MCF 10A (cell line): ENCODE results near the gene TMEM109. TPM values are rescaled to one million over a fixed set of nuclear protein-coding genes. Genes with fewer than 3 reads are reported as not detected.

ENCODE experiments used
- BruUV-seq: library from RNA; stranded (reverse); fragments of 400-500 nt; replicated peaks from 2 replicates; lab custom pipeline; 2021; lab: Mats Ljungman, UMichigan
- CTCF ChIA-PET: fragments of 300-600 bp; sonication (Branson Sonifier 250); formaldehyde crosslinking; extraction: SDS; loops from one replicate; lab custom pipeline; 2021; ENCODE audit warnings: antibody characterized with exemption, inconsistent platforms; lab: Yijun Ruan, JAX
- POLR2A ChIA-PET: fragments of 300-600, 350-650 bp; sonication (Branson Sonifier 250); formaldehyde crosslinking; extraction: SDS; loops from one replicate; lab custom pipeline; 2020; ENCODE audit warnings: antibody characterized with exemption, inconsistent platforms; lab: Yijun Ruan, JAX
- DNase-seq: peaks from one replicate; pipeline ENCODE4 v3.0.0-alpha.2; 2018; ENCODE audit not compliant: unreplicated experiment
- H3K27ac Mint-ChIP-seq: one replicate; pipeline ENCODE4 v1.8.0; 2022; ENCODE audit warnings: mild to moderate bottlenecking, low read depth, mixed read lengths; ENCODE audit not compliant: unreplicated experiment
- H3K27me3 Mint-ChIP-seq: one replicate; pipeline ENCODE4 v1.8.0; 2022; ENCODE audit warnings: mixed read lengths; ENCODE audit not compliant: insufficient read depth, unreplicated experiment
- H3K36me3 Mint-ChIP-seq: one replicate; pipeline ENCODE4 v1.8.0; 2022; ENCODE audit warnings: mild to moderate bottlenecking, moderate library complexity, mixed read lengths; ENCODE audit not compliant: insufficient read depth, unreplicated experiment
- H3K4me1 Mint-ChIP-seq: one replicate; pipeline ENCODE4 v1.8.0; 2022; ENCODE audit warnings: mixed read lengths; ENCODE audit not compliant: insufficient read depth, unreplicated experiment
- H3K4me3 Mint-ChIP-seq: one replicate; pipeline ENCODE4 v1.8.0; 2022; ENCODE audit warnings: mild to moderate bottlenecking, moderate library complexity, mixed read lengths; ENCODE audit not compliant: unreplicated experiment
- H3K9me3 Mint-ChIP-seq: one replicate; pipeline ENCODE4 v1.8.0; 2022; ENCODE audit warnings: mixed read lengths; ENCODE audit not compliant: unreplicated experiment
- intact Hi-C: fragments of 100-400 bp; cut with micrococcal nuclease; formaldehyde crosslinking; loops from 2 replicates; pipeline ENCODE4 v1.14.1; 2022
- total RNA-seq: library from RNA; stranded (reverse); gene quantifications from 2 replicates; pipeline ENCODE4 v1.2.3, GENCODE V29; 2022
- TF ChIP-seq, protein P1 (sequence below): fragments of 200-600 bp; IDR thresholded peaks from one replicate; pipeline ENCODE4 v1.8.0; 2022; ENCODE audit warnings: antibody characterized with exemption, mild to moderate bottlenecking; ENCODE audit not compliant: unreplicated experiment

TMEM109 gene
- total RNA-seq, 1 experiment from 2014 or later: 45.8 TPM

DNA sequence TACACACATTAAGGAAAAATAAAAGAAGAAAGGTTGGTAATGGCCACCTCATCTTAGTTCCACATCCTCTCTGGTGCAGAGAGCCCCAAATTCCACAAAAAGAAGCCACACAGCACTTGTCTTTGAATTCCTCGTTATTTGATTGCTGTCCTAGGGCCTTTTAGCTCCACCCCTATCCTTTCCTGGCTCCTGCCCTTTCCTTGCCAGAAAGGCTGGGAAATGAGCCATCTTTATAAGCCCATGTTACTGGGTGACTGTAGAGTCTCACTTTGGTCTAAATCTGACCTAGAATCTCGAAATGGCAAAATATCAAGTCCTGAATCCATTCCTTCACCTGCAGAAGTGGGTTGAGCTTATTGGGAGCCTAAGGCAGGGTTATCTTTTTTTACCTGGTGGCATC lies 6.0 kb downstream of the TMEM109 start:
- TF ChIP-seq, protein P1, sequence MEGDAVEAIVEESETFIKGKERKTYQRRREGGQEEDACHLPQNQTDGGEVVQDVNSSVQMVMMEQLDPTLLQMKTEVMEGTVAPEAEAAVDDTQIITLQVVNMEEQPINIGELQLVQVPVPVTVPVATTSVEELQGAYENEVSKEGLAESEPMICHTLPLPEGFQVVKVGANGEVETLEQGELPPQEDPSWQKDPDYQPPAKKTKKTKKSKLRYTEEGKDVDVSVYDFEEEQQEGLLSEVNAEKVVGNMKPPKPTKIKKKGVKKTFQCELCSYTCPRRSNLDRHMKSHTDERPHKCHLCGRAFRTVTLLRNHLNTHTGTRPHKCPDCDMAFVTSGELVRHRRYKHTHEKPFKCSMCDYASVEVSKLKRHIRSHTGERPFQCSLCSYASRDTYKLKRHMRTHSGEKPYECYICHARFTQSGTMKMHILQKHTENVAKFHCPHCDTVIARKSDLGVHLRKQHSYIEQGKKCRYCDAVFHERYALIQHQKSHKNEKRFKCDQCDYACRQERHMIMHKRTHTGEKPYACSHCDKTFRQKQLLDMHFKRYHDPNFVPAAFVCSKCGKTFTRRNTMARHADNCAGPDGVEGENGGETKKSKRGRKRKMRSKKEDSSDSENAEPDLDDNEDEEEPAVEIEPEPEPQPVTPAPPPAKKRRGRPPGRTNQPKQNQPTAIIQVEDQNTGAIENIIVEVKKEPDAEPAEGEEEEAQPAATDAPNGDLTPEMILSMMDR: no peak
- H3K9me3 Mint-ChIP-seq: no peaks in the 10 kb centered on the region
- ChIA-PET POLR2A (no interaction called here), CTCF (interaction anchor here (0.9 to 2.1 kb wide), 4 partner anchors 18 to 210 kb away, joined by 3 to 6 read pairs (median 4); no protein-coding TSS in a partner anchor)
- H3K36me3 Mint-ChIP-seq: peaks cover 20% of the 10 kb centered on the region
- no TSS peak for BruUV-seq
- H3K27ac Mint-ChIP-seq: no peak overlapping the region
- peaks cover 16% of the 10 kb centered on the region for H3K4me1 Mint-ChIP-seq
- intact Hi-C loops: loop anchor here (10.0 kb wide), 1 partner anchor 245 kb away; the partner anchor contains the start of gene VPS37C
- no peak overlapping the region for H3K4me3 Mint-ChIP-seq
- no peak for DNase-seq
- H3K27me3 Mint-ChIP-seq: no peaks in the 10 kb centered on the region

DNA sequence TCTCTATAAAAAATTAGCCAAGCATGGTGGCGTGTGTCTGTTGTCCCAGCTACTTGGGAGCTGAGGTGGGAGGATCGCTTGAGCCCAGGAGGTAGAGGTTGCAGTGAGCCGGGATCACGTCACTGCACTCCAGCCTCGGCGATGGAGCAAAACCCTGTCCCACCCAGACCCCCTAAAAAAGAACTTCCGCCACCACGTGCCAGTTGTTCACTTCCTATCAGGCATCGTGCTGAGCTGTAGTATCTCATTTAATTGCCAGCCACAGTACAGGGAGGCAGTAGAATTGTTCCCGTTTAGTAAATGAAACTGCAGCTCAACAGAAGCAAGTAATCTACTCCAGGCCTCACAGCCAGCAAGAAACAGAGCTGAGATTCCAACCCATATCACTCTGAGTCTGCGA lies 7.3 kb downstream of the TMEM109 start:
- CTCF ChIA-PET: interaction anchor here (2.1 kb wide), 1 partner anchor 208 kb away, joined by 6 read pairs; no protein-coding TSS in a partner anchor
- H3K4me3 Mint-ChIP-seq: no peak overlapping the region
- peaks cover 19% of the 10 kb centered on the region for H3K4me1 Mint-ChIP-seq
- H3K9me3 Mint-ChIP-seq: no peaks in the 10 kb centered on the region
- POLR2A ChIA-PET: no interaction called here
- H3K36me3 Mint-ChIP-seq: peaks cover 20% of the 10 kb centered on the region
- no peak for DNase-seq
- no peaks in the 10 kb centered on the region for H3K27me3 Mint-ChIP-seq
- no TSS peak for BruUV-seq
- intact Hi-C loops: no loop called here
- no peak overlapping the region for H3K27ac Mint-ChIP-seq
- TF ChIP-seq, protein P1: no peak

DNA sequence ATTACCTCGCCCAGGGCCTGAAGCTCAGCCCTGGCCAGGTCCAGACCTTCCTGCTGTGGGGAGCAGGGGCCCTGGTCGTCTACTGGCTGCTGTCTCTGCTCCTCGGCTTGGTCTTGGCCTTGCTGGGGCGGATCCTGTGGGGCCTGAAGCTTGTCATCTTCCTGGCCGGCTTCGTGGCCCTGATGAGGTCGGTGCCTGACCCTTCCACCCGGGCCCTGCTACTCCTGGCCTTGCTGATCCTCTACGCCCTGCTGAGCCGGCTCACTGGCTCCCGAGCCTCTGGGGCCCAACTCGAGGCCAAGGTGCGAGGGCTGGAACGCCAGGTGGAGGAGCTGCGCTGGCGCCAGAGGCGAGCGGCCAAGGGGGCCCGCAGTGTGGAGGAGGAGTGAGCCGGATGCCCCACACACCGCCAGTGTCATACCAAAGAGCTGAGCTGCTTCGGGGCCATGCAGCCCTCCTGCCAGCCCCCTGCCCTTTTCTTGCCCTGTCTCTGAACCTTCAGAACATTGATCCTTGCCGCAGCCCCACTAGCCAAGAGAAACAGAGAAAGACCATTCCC lies 7.9 kb downstream of the TMEM109 start:
- Mint-ChIP-seq H3K4me3 (no peak overlapping the region), H3K27ac (no peak overlapping the region), H3K4me1 (peaks cover 18% of the 10 kb centered on the region), H3K27me3 (no peaks in the 10 kb centered on the region), H3K36me3 (peaks cover 20% of the 10 kb centered on the region), H3K9me3 (no peaks in the 10 kb centered on the region)
- ChIA-PET CTCF (no interaction called here), POLR2A (interaction anchor here (1.1 kb wide), 1 partner anchor 8 kb away, joined by 7 read pairs; no protein-coding TSS in a partner anchor)
- intact Hi-C loops: no loop called here
- TF ChIP-seq, protein P1: no peak
- no TSS peak for BruUV-seq
- DNase-seq: no peak

DNA sequence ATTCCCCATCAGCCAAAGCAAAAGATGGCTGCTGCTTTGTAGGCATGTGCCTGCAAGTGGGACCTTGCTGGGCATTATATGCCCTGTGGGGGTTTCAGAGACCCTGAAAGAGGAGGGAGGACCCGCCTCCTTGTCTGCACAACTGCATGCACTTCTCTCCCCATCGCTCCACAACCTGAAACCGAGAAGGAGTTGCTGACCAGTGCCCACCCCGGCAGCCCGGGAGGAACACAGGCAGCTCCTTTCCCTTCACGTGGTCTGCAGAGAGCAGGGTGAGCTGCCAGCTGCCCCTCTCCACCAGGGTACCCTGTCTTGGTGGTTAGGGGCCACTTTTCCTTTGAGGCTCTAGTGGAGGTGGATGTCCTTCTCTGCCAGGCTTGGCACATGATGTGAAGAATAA lies 8.9 kb downstream of the TMEM109 start:
- Mint-ChIP-seq H3K9me3 (no peaks in the 10 kb centered on the region), H3K27me3 (no peaks in the 10 kb centered on the region), H3K36me3 (peaks cover 20% of the 10 kb centered on the region), H3K4me3 (no peak overlapping the region), H3K27ac (no peak overlapping the region), H3K4me1 (peaks cover 13% of the 10 kb centered on the region)
- ChIA-PET CTCF (interaction anchor here (0.6 to 1.0 kb wide), 4 partner anchors 9 to 189 kb away, joined by 3 read pairs; no protein-coding TSS in a partner anchor), POLR2A (interaction anchor here (1.1 to 1.6 kb wide), 2 partner anchors 7 to 9 kb away, joined by 7 to 10 read pairs; no protein-coding TSS in a partner anchor)
- no peak for DNase-seq
- TSS peak; percentile 45 for BruUV-seq
- intact Hi-C loops: no loop called here
- TF ChIP-seq, protein P1: no peak
